DND-41 (cell line): Measurements from ENCODE around the gene TRIM40.

Experiments used
- ATAC-seq: fragments of 200-7000 bp; cut with Tn5 transposase; 3 replicates; pipeline ENCODE4 v1.9.1; 2021; ENCODE audit warnings: low read depth; ENCODE audit not compliant: insufficient read depth
- DNase-seq: peaks from one replicate; pipeline ENCODE4 v3.0.0-alpha.2; 2020
- H2AFZ ChIP-seq: 2 replicates; pipeline ENCODE4 v1.6.0; 2012; ENCODE audit warnings: low read depth, low read length
- H3K27ac ChIP-seq: 2 replicates; pipeline ENCODE4 v1.5.1; 2012; ENCODE audit warnings: low read length, inconsistent platforms
- H3K27me3 ChIP-seq: fragments of 200-600 bp; sonication (generic); 2 replicates; pipeline ENCODE4 v1.6.0; 2012; ENCODE audit warnings: low read length, mild to moderate bottlenecking, inconsistent platforms; ENCODE audit not compliant: insufficient read depth, poor library complexity
- H3K36me3 ChIP-seq: 2 replicates; pipeline ENCODE4 v1.5.1; 2012; ENCODE audit warnings: low read length, inconsistent platforms; ENCODE audit not compliant: insufficient read depth
- H3K4me1 ChIP-seq: 2 replicates; pipeline ENCODE4 v1.5.1; 2012; ENCODE audit warnings: mild to moderate bottlenecking, low read length; ENCODE audit not compliant: insufficient read depth
- H3K4me2 ChIP-seq: 2 replicates; pipeline ENCODE4 v1.6.0; 2012; ENCODE audit warnings: mild to moderate bottlenecking, moderate library complexity, low read length, inconsistent platforms; ENCODE audit not compliant: insufficient read depth
- H3K4me3 ChIP-seq, 2 experiments: fragments of 200-600 bp in 1 of 2; shearing (Covaris generic) in 1 of 2; 2 replicates each; pipeline ENCODE4 v1.5.1; 2012 to 2016; ENCODE audit warnings: inconsistent platforms in 2 of 2, low read length in 2 of 2, mild to moderate bottlenecking in 2 of 2, low read depth in 1 of 2, moderate library complexity in 1 of 2
- H3K79me2 ChIP-seq: 2 replicates; pipeline ENCODE4 v1.6.0; 2012; ENCODE audit warnings: low read length, inconsistent platforms; ENCODE audit not compliant: insufficient read depth
- H3K9ac ChIP-seq: 2 replicates; pipeline ENCODE4 v1.6.0; 2012; ENCODE audit warnings: low read depth, mild to moderate bottlenecking, inconsistent platforms, low read length, moderate library complexity
- H3K9me3 ChIP-seq: 2 replicates; pipeline ENCODE4 v1.5.1; 2012; ENCODE audit warnings: low read length, moderate library complexity, mild to moderate bottlenecking, inconsistent platforms; ENCODE audit not compliant: insufficient read depth, severe bottlenecking
- H4K20me1 ChIP-seq: 2 replicates; pipeline ENCODE4 v1.6.0; 2012; ENCODE audit warnings: low read length; ENCODE audit not compliant: insufficient read depth
- EZH2 ChIP-seq: IDR thresholded peaks from 3 replicates; pipeline ENCODE4 v1.6.1; 2012; ENCODE audit warnings: borderline replicate concordance, low read depth, mild to moderate bottlenecking, moderate library complexity, low read length, inconsistent platforms; ENCODE audit not compliant: severe bottlenecking
- TF ChIP-seq, protein P1 (sequence below): IDR thresholded peaks from 2 replicates; pipeline ENCODE4 v1.5.1; 2012; ENCODE audit warnings: borderline replicate concordance, low read length, moderate library complexity, mild to moderate bottlenecking; ENCODE audit not compliant: poor library complexity, severe bottlenecking; ENCODE audit errors: extremely low read depth

TRIM40 gene

GRCh38 chr6:30103872-30104179 lies 32.1 kb upstream of the TRIM40 start:
- H4K20me1 ChIP-seq = no peaks in the 10 kb centered on the region
- no peaks in the 10 kb centered on the region for H3K36me3 ChIP-seq
- no peaks in the 10 kb centered on the region for H3K79me2 ChIP-seq
- no peak overlapping the region for H2AFZ ChIP-seq
- H3K9ac ChIP-seq = no peak overlapping the region
- peaks cover 18% of the 10 kb centered on the region for H3K4me1 ChIP-seq
- ATAC-seq = no peak
- H3K27ac ChIP-seq = no peak overlapping the region
- no peaks in the 10 kb centered on the region for H3K9me3 ChIP-seq
- DNase-seq = no peak
- TF ChIP-seq EZH2 = no peak
- TF ChIP-seq, protein P1, sequence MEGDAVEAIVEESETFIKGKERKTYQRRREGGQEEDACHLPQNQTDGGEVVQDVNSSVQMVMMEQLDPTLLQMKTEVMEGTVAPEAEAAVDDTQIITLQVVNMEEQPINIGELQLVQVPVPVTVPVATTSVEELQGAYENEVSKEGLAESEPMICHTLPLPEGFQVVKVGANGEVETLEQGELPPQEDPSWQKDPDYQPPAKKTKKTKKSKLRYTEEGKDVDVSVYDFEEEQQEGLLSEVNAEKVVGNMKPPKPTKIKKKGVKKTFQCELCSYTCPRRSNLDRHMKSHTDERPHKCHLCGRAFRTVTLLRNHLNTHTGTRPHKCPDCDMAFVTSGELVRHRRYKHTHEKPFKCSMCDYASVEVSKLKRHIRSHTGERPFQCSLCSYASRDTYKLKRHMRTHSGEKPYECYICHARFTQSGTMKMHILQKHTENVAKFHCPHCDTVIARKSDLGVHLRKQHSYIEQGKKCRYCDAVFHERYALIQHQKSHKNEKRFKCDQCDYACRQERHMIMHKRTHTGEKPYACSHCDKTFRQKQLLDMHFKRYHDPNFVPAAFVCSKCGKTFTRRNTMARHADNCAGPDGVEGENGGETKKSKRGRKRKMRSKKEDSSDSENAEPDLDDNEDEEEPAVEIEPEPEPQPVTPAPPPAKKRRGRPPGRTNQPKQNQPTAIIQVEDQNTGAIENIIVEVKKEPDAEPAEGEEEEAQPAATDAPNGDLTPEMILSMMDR = no peak
- peaks cover 67% of the 10 kb centered on the region for H3K27me3 ChIP-seq
- H3K4me2 ChIP-seq = no peak overlapping the region
- H3K4me3 ChIP-seq = no peak overlapping the region

- H4K20me1 ChIP-seq = no peaks in the 10 kb centered on the region
- no peaks in the 10 kb centered on the region for H3K9me3 ChIP-seq
- no peak overlapping the region for H3K4me2 ChIP-seq
- no peak overlapping the region for H3K27ac ChIP-seq
- no peak for DNase-seq
- H3K27me3 ChIP-seq = peaks cover 66% of the 10 kb centered on the region
- no peaks in the 10 kb centered on the region for H3K79me2 ChIP-seq
- no peak for ATAC-seq
- TF ChIP-seq EZH2 = no peak
- TF ChIP-seq, protein P1 = no peak
- H3K36me3 ChIP-seq = no peaks in the 10 kb centered on the region
- H2AFZ ChIP-seq = no peak overlapping the region
- no peak overlapping the region for H3K4me3 ChIP-seq
- no peak overlapping the region for H3K9ac ChIP-seq
- peaks cover 18% of the 10 kb centered on the region for H3K4me1 ChIP-seq
Observed at GRCh38 chr6:30104661-30105060, 31.3 kb upstream of the TRIM40 start.

GRCh38 chr6:30111266-30111856 lies 24.6 kb upstream of the TRIM40 start:
- Histone ChIP-seq H3K27ac (no peak overlapping the region), H3K27me3 (peaks cover 43% of the 10 kb centered on the region), H2AFZ (no peak overlapping the region), H3K36me3 (no peaks in the 10 kb centered on the region), H3K4me1 (no peaks in the 10 kb centered on the region), H3K9ac (no peak overlapping the region), H3K4me3 (no peak overlapping the region), H3K9me3 (no peaks in the 10 kb centered on the region), H4K20me1 (no peaks in the 10 kb centered on the region), H3K79me2 (no peaks in the 10 kb centered on the region), H3K4me2 (no peak overlapping the region)
- ATAC-seq = no peak
- no peak for DNase-seq
- no peak for TF ChIP-seq EZH2
- TF ChIP-seq, protein P1 = no peak

- no peak overlapping the region for H3K27ac ChIP-seq
- TF ChIP-seq EZH2 = no peak
- TF ChIP-seq, protein P1 = no peak
- H4K20me1 ChIP-seq = no peaks in the 10 kb centered on the region
- no peak overlapping the region for H2AFZ ChIP-seq
- no peak overlapping the region for H3K4me2 ChIP-seq
- no peak for DNase-seq
- H3K36me3 ChIP-seq = no peaks in the 10 kb centered on the region
- H3K9ac ChIP-seq = no peak overlapping the region
- H3K4me1 ChIP-seq = no peaks in the 10 kb centered on the region
- H3K79me2 ChIP-seq = no peaks in the 10 kb centered on the region
- peaks cover 42% of the 10 kb centered on the region for H3K27me3 ChIP-seq
- ATAC-seq = no peak
- no peaks in the 10 kb centered on the region for H3K9me3 ChIP-seq
- H3K4me3 ChIP-seq = no peak overlapping the region
Observed at GRCh38 chr6:30112402-30112994, 23.4 kb upstream of the TRIM40 start.
